ENCODE data around the gene SIRT5. TPM values are rescaled to one million over a fixed set of nuclear protein-coding genes. Genes with fewer than 3 reads are reported as not detected.

The SIRT5 gene
- total RNA-seq, 4 donors from 2014 or later, result 16.2 to 27.9 (median 18.0) TPM

DNA sequence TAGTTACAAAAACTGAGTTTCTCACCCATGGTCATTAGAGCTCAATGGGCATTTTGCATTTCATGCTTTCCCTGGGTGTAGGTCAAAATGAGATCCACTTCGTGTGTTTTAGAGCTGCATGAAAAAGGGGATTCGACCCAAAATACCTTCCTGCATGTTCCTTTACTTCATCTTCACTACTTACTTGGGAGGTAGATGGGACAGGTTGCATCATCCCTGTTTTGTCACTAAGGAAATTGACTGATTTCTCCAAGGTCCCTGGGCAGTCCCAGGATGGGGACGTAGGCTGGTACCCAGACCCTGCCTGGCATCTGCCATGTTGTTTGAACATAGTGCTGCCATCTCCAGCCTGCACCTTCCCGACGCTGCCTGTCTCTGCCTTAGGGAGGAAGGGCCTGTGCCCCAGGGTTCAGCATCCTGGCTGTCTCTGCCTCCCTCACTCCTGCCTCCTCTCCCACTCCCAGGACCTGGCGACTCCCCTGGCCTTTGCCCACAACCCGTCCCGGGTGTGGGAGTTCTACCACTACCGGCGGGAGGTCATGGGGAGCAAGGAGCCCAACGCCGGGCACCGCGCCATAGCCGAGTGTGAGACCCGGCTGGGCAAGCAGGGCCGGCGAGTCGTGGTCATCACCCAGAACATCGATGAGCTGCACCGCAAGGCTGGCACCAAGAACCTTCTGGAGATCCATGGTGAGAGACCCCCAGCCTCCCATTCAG, 17.0 kb downstream of the SIRT5 start:
- Histone ChIP-seq H3K36me3 (no peaks in the 10 kb centered on the region), H3K4me1 (no peaks in the 10 kb centered on the region), H3K27ac (no peak overlapping the region), H3K4me3 (no peak overlapping the region), H3K27me3 (no peaks in the 10 kb centered on the region), H3K9me3 (no peaks in the 10 kb centered on the region)
- TF ChIP-seq, protein P1, sequence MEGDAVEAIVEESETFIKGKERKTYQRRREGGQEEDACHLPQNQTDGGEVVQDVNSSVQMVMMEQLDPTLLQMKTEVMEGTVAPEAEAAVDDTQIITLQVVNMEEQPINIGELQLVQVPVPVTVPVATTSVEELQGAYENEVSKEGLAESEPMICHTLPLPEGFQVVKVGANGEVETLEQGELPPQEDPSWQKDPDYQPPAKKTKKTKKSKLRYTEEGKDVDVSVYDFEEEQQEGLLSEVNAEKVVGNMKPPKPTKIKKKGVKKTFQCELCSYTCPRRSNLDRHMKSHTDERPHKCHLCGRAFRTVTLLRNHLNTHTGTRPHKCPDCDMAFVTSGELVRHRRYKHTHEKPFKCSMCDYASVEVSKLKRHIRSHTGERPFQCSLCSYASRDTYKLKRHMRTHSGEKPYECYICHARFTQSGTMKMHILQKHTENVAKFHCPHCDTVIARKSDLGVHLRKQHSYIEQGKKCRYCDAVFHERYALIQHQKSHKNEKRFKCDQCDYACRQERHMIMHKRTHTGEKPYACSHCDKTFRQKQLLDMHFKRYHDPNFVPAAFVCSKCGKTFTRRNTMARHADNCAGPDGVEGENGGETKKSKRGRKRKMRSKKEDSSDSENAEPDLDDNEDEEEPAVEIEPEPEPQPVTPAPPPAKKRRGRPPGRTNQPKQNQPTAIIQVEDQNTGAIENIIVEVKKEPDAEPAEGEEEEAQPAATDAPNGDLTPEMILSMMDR (IDR thresholded peaks at IDR 0.05), result no peak
- TF ChIP-seq POLR2A (IDR thresholded peaks at IDR 0.05), result no peak
- intact Hi-C loops (cut with DNase I; ENCODE audit: low total_unique reads), result no loop called here
- DNase-seq, result no peak

DNA sequence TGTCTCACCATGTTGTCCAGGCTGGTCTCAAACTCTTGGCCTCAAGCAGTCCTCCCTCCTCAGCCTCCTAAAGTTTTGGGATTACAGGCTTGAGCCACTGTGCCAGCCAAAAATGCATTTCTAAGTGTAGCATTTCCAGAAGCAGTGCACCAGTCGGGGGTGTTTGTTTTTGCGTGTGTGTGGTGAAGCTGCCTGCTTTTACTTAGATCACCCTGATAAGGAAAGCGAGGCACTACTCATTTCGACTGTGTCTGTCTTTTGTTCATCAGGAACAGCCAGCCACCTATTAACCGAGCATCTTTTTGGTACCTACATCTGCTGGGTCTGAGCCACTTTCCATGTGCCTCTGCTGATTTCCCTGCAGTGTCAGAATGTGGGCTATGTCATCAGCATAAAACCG, 18.7 kb downstream of the SIRT5 start:
- Histone ChIP-seq H3K36me3 (no peaks in the 10 kb centered on the region), H3K27me3 (no peaks in the 10 kb centered on the region), H3K4me1 (no peaks in the 10 kb centered on the region), H3K27ac (no peak overlapping the region), H3K4me3 (no peak overlapping the region), H3K9me3 (no peaks in the 10 kb centered on the region)
- intact Hi-C loops (cut with DNase I; ENCODE audit: low total_unique reads), result no loop called here
- TF ChIP-seq, protein P1 (IDR thresholded peaks at IDR 0.05), result no peak
- TF ChIP-seq POLR2A (IDR thresholded peaks at IDR 0.05), result no peak
- no peak for DNase-seq

DNA sequence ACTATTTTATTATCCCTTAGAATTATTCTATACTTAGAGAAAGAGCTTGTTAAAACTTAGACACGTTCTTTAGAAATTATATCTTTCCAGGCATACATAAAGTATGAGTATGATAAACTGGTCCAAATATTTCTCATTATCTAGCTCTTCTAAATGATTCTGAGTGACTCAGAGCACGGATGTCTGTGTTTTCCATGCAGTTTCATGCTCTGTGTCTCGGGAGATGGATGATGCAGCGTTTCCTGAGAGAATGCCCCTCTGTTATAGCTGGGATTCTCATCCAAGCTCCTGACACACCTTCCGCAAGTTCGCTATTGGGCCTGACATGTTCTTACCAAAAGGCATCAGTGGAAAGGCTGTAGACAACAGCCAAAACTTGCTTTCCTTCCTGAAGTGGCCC, 19.3 kb downstream of the SIRT5 start:
- Histone ChIP-seq H3K27me3 (no peaks in the 10 kb centered on the region), H3K9me3 (no peaks in the 10 kb centered on the region), H3K36me3 (no peaks in the 10 kb centered on the region), H3K27ac (no peak overlapping the region), H3K4me3 (no peak overlapping the region), H3K4me1 (no peaks in the 10 kb centered on the region)
- DNase-seq, result no peak
- intact Hi-C loops (cut with DNase I; ENCODE audit: low total_unique reads), result no loop called here
- TF ChIP-seq, protein P1 (IDR thresholded peaks at IDR 0.05), result no peak
- TF ChIP-seq POLR2A (IDR thresholded peaks at IDR 0.05), result no peak

DNA sequence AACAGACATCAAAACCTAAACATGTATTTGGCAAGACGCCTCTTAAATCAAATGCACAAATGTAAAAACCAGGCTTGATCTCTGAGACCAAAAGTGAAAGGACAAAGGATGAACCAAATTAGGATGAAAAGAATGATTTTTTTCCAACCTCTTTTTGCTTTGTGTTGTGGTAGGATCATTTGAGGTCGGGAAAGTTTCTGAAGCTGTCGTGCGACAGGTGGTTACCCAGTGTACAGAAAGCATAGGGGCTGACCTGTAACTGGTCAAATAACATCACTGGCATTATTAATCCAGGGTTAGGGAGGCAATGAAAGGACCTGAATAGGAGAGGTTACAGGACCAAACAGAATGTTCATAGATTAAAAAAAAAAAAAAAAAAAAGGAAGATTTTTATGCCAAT, 22.7 kb downstream of the SIRT5 start:
- Histone ChIP-seq H3K36me3 (no peaks in the 10 kb centered on the region), H3K27me3 (no peaks in the 10 kb centered on the region), H3K4me1 (no peaks in the 10 kb centered on the region), H3K4me3 (no peak overlapping the region), H3K27ac (no peak overlapping the region), H3K9me3 (no peaks in the 10 kb centered on the region)
- TF ChIP-seq, protein P1 (IDR thresholded peaks at IDR 0.05), result no peak
- no peak for TF ChIP-seq POLR2A (IDR thresholded peaks at IDR 0.05)
- DNase-seq, result no peak
- intact Hi-C loops (cut with DNase I; ENCODE audit: low total_unique reads), result no loop called here

DNA sequence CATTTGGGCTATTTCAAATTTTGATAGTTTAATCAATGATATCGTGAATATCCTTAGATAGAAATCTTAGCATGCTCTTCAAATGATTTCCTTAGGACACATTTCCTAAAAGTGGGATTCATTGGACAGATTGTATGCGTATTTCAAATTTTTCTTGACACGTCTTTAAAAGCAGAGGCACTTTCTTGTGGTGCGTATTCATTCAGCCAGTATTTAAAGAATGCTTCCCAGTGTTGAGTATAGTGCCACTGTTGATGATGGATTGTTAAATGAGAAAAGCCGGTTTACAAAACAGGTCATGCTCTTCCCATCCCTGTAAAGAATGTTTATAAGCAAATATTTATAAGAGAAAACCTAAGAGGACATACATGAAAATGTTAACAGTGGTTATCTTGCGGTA, 25.6 kb downstream of the SIRT5 start:
- Histone ChIP-seq H3K27ac (no peak overlapping the region), H3K4me3 (no peak overlapping the region), H3K4me1 (no peaks in the 10 kb centered on the region), H3K9me3 (no peaks in the 10 kb centered on the region), H3K36me3 (no peaks in the 10 kb centered on the region), H3K27me3 (no peaks in the 10 kb centered on the region)
- no peak for TF ChIP-seq POLR2A (IDR thresholded peaks at IDR 0.05)
- TF ChIP-seq, protein P1 (IDR thresholded peaks at IDR 0.05), result no peak
- intact Hi-C loops (cut with DNase I; ENCODE audit: low total_unique reads), result no loop called here
- no peak for DNase-seq

Measured in uterus (tissue), 4 donors.